Liver (tissue), 9 donors: ENCODE data around the gene SHFL. TPM values are rescaled to one million over a fixed set of nuclear protein-coding genes. Genes with fewer than 3 reads are reported as not detected.

Experiments used
- DNase-seq: peaks from one replicate; pipeline ENCODE4 v3.0.0-alpha.2; 2017; ENCODE audit warnings: low spot score
- H3K27ac ChIP-seq, 2 donors: one replicate each; pipeline ENCODE4 v1.7.0; 2013; ENCODE audit warnings: inconsistent platforms in 2 of 2, low read length in 2 of 2, control low read depth in 1 of 2, low read depth in 1 of 2, mild to moderate bottlenecking in 1 of 2
- H3K27me3 ChIP-seq, 4 donors: one replicate each; pipeline versions ENCODE4 v1.6.1 to v1.7.0; 2013; ENCODE audit warnings: low read length in 3 of 4, inconsistent platforms in 1 of 4, mild to moderate bottlenecking in 1 of 4, moderate library complexity in 1 of 4; ENCODE audit not compliant: control insufficient read depth in 4 of 4, insufficient read depth in 4 of 4
- H3K36me3 ChIP-seq, 4 donors: one replicate each; pipeline versions ENCODE4 v1.6.1 to v1.7.0; 2013; ENCODE audit warnings: low read length in 3 of 4, mild to moderate bottlenecking in 3 of 4, low read depth in 1 of 4, moderate library complexity in 1 of 4; ENCODE audit not compliant: control insufficient read depth in 4 of 4, insufficient read depth in 3 of 4
- H3K4me1 ChIP-seq, 4 donors: one replicate each; pipeline versions ENCODE4 v1.6.1 to v1.7.0; 2013; ENCODE audit warnings: low read length in 3 of 4, mild to moderate bottlenecking in 3 of 4, moderate library complexity in 1 of 4; ENCODE audit not compliant: control insufficient read depth in 4 of 4, insufficient read depth in 4 of 4
- H3K4me3 ChIP-seq, 3 donors: one replicate each; pipeline versions ENCODE4 v1.6.1 to v1.7.0; 2013; ENCODE audit warnings: low read length in 3 of 3, control low read depth in 1 of 3, low read depth in 1 of 3, mild to moderate bottlenecking in 1 of 3
- H3K9ac ChIP-seq, 2 donors: one replicate each; pipeline ENCODE4 v1.7.0; 2013; ENCODE audit warnings: low read length in 2 of 2, mild to moderate bottlenecking in 2 of 2, moderate library complexity in 2 of 2, control low read depth in 1 of 2, low read depth in 1 of 2
- H3K9me3 ChIP-seq, 4 donors: one replicate each; pipeline versions ENCODE4 v1.6.1 to v1.7.0; 2013; ENCODE audit warnings: low read length in 3 of 4; ENCODE audit not compliant: control insufficient read depth in 4 of 4
- ATF3 ChIP-seq: IDR thresholded peaks from 2 replicates; pipeline ENCODE4 v1.6.1; 2016; ENCODE audit warnings: antibody characterized with exemption
- FOXA1 ChIP-seq: IDR thresholded peaks from 2 replicates; pipeline ENCODE4 v1.6.1; 2016; ENCODE audit warnings: antibody characterized with exemption
- FOXA2 ChIP-seq: IDR thresholded peaks from 2 replicates; pipeline ENCODE4 v1.6.1; 2016; ENCODE audit warnings: antibody characterized with exemption
- MAX ChIP-seq: IDR thresholded peaks from 2 replicates; pipeline ENCODE4 v1.6.1; 2016; ENCODE audit warnings: antibody characterized with exemption
- RAD21 ChIP-seq, 2 donors: IDR thresholded peaks; 2 replicates each; pipeline ENCODE4 v1.6.1; 2016; ENCODE audit warnings: antibody characterized with exemption in 2 of 2, mild to moderate bottlenecking in 2 of 2
- REST ChIP-seq: IDR thresholded peaks from 2 replicates; pipeline ENCODE4 v1.6.1; 2016; ENCODE audit warnings: antibody characterized with exemption, mild to moderate bottlenecking
- SP1 ChIP-seq: IDR thresholded peaks from 2 replicates; pipeline ENCODE4 v1.6.1; 2018; ENCODE audit warnings: antibody characterized with exemption, mild to moderate bottlenecking
- TAF1 ChIP-seq: conservative IDR thresholded peaks from 2 replicates; pipeline ENCODE4 v1.6.1; 2016; ENCODE audit warnings: antibody characterized with exemption, mild to moderate bottlenecking
- ZBTB33 ChIP-seq: IDR thresholded peaks from 2 replicates; pipeline ENCODE4 v1.6.1; 2016; ENCODE audit warnings: antibody characterized with exemption
- WGBS: extraction: QIAGEN DNeasy Blood & Tissue Kit; methylation state at CpG from one replicate; pipeline ENCODE4 v1.1.7; 2013; 5-methylcytosine and 5-hydroxymethylcytosine counted together
- polyA plus RNA-seq, 2 donors: library from polyadenylated mRNA; stranded (reverse) in 1 of 2; unstranded in 1 of 2; fragments of 200-250 nt in 1 of 2; fragments of >200 nt in 1 of 2; fragmentation: Nextera tagmentation in 1 of 2; extraction: Ambion mirVana in 1 of 2; gene quantifications; one replicate each; pipeline versions ENCODE4 v1.2.1 to v1.2.3, GENCODE V29; 2013 to 2015
- total RNA-seq, 2 donors: library from RNA; depleted of rRNA; stranded (reverse); fragments of >200 nt; gene quantifications; one replicate each; pipeline ENCODE4 v1.2.3, GENCODE V29; 2014
- donor health status: healthy.
- donor health status: healthy.
- donor health status: healthy.
- donor health status: healthy.
- donor health status: healthy.

The SHFL gene
- total and polyA plus RNA-seq, 4 donors = 13.1 to 104 (median 84.7) TPM

- TF ChIP-seq SP1 (no peak), TAF1 (no peak), ATF3 (no peak)
Measured at GRCh38 chr19:10110972-10111317, 24.8 kb downstream of the SHFL start (continued).

- no peak for DNase-seq
Measured at GRCh38 chr19:10111405-10111811, 25.3 kb downstream of the SHFL start, which contains the start of gene P2RY11. TSS of gene P2RY11 (plus strand) at chr19:10111693. CDS start at chr19:10111722, 29 bp downstream.

More at GRCh38 chr19:10111405-10111811, 25.3 kb downstream of the SHFL start, which contains the start of gene P2RY11:
- no peak within 1 kb of the TSS for H3K9ac ChIP-seq
- WGBS = 73% methylated on average over 8 of the region's 8 CpGs
- TF ChIP-seq REST (no peak), MAX (no peak), SP1 (no peak), FOXA2 (no peak), FOXA1 (no peak), ZBTB33 (no peak), RAD21 (IDR thresholded peaks at IDR 0.05) (no peak), ATF3 (no peak)
- no peak within 1 kb of the TSS for H3K4me3 ChIP-seq
- H3K27ac ChIP-seq = peak within 1 kb of the TSS in 1 of 2 donors; percentile 40
- peaks cover 0 to 15% (median 9%) of the 10 kb centered on the region in 4 donors for H3K4me1 ChIP-seq
- peaks cover 17 to 59% (median 31%) of the 10 kb centered on the region in 4 donors for H3K36me3 ChIP-seq
- no peaks in the 10 kb centered on the region for H3K27me3 ChIP-seq
- no peaks in the 10 kb centered on the region for H3K9me3 ChIP-seq
